Measurements from ENCODE around the gene MTUS2. TPM values are rescaled to one million over a fixed set of nuclear protein-coding genes. Genes with fewer than 3 reads are reported as not detected.

MTUS2 gene
- total RNA-seq, 1 donor from 2014 or later, result 0.67 TPM

GRCh38 chr13:29543230-29544215 is 723.4 kb downstream of the MTUS2 start:
- Histone ChIP-seq H4K20me1 (ENCODE audit: low read depth) (no peaks in the 10 kb centered on the region), H3K9ac (no peak overlapping the region), H3K27me3 (no peaks in the 10 kb centered on the region), H3K27ac (no peak overlapping the region), H3K9me3 (ENCODE audit: low read depth) (no peaks in the 10 kb centered on the region), H2AFZ (replicated peaks) (no peak overlapping the region), H3K36me3 (no peaks in the 10 kb centered on the region), H3K4me1 (peaks cover 12% of the 10 kb centered on the region), H3F3A (ENCODE audit: low read depth) (no peaks in the 10 kb centered on the region), H3K4me2 (no peak overlapping the region), H3K79me2 (ENCODE audit: low read depth) (peaks cover 42% of the 10 kb centered on the region), H3K4me3 (no peak overlapping the region)
- H3K4me1 Mint-ChIP-seq, result peaks cover 40% of the 10 kb centered on the region
- H3K36me3 Mint-ChIP-seq, result peaks cover 21% of the 10 kb centered on the region
- no peaks in the 10 kb centered on the region for H3K9me3 Mint-ChIP-seq
- DNase-seq (ENCODE audit: low spot score), result no peak
- H3K4me3 Mint-ChIP-seq, result no peak overlapping the region
- no peak overlapping the region for H3K27ac Mint-ChIP-seq
- H3K27me3 Mint-ChIP-seq (ENCODE audit: insufficient read depth, low read depth), result peaks cover 2% of the 10 kb centered on the region
- no peak for TF ChIP-seq CTCF (IDR thresholded peaks at IDR 0.05)
- no peak for TF ChIP-seq EZH2phosphoT487 (IDR thresholded peaks at IDR 0.05)
- no peak for TF ChIP-seq EZH2 (IDR thresholded peaks at IDR 0.05)

GRCh38 chr13:29545988-29546387 is 725.8 kb downstream of the MTUS2 start:
- Histone ChIP-seq H3K79me2 (ENCODE audit: low read depth) (peaks cover 45% of the 10 kb centered on the region), H4K20me1 (ENCODE audit: low read depth) (no peaks in the 10 kb centered on the region), H3K9me3 (ENCODE audit: low read depth) (no peaks in the 10 kb centered on the region), H3K9ac (no peak overlapping the region), H3F3A (ENCODE audit: low read depth) (no peaks in the 10 kb centered on the region), H2AFZ (replicated peaks) (no peak overlapping the region), H3K36me3 (no peaks in the 10 kb centered on the region), H3K4me2 (no peak overlapping the region), H3K4me1 (peaks cover 3% of the 10 kb centered on the region), H3K27me3 (no peaks in the 10 kb centered on the region), H3K27ac (peak overlapping the region; percentile 38), H3K4me3 (no peak overlapping the region)
- no peaks in the 10 kb centered on the region for H3K9me3 Mint-ChIP-seq
- peaks cover 36% of the 10 kb centered on the region for H3K4me1 Mint-ChIP-seq
- no peak overlapping the region for H3K4me3 Mint-ChIP-seq
- H3K27ac Mint-ChIP-seq, result no peak overlapping the region
- peaks cover 30% of the 10 kb centered on the region for H3K36me3 Mint-ChIP-seq
- no peak for DNase-seq (ENCODE audit: low spot score)
- TF ChIP-seq EZH2 (IDR thresholded peaks at IDR 0.05), result no peak
- no peak for TF ChIP-seq CTCF (IDR thresholded peaks at IDR 0.05)
- TF ChIP-seq EZH2phosphoT487 (IDR thresholded peaks at IDR 0.05), result no peak
- peaks cover 2% of the 10 kb centered on the region for H3K27me3 Mint-ChIP-seq (ENCODE audit: insufficient read depth, low read depth)

GRCh38 chr13:29546662-29547061 is 726.5 kb downstream of the MTUS2 start:
- no peaks in the 10 kb centered on the region for H3F3A ChIP-seq (ENCODE audit: low read depth)
- Mint-ChIP-seq H3K36me3 (peaks cover 29% of the 10 kb centered on the region), H3K27ac (no peak overlapping the region), H3K9me3 (no peaks in the 10 kb centered on the region), H3K4me1 (peaks cover 40% of the 10 kb centered on the region), H3K4me3 (no peak overlapping the region), H3K27me3 (ENCODE audit: insufficient read depth, low read depth) (peaks cover 2% of the 10 kb centered on the region)
- H3K79me2 ChIP-seq (ENCODE audit: low read depth), result peaks cover 40% of the 10 kb centered on the region
- no peak overlapping the region for H3K9ac ChIP-seq
- peak overlapping the region; percentile 38 for H3K27ac ChIP-seq
- no peak overlapping the region for H2AFZ ChIP-seq (replicated peaks)
- peaks cover 3% of the 10 kb centered on the region for H3K4me1 ChIP-seq
- H3K9me3 ChIP-seq (ENCODE audit: low read depth), result no peaks in the 10 kb centered on the region
- TF ChIP-seq CTCF (IDR thresholded peaks at IDR 0.05) (no peak), EZH2phosphoT487 (IDR thresholded peaks at IDR 0.05) (no peak), EZH2 (IDR thresholded peaks at IDR 0.05) (no peak)
- no peak overlapping the region for H3K4me2 ChIP-seq
- H3K27me3 ChIP-seq, result no peaks in the 10 kb centered on the region
- no peak overlapping the region for H3K4me3 ChIP-seq
- H4K20me1 ChIP-seq (ENCODE audit: low read depth), result no peaks in the 10 kb centered on the region
- no peak for DNase-seq (ENCODE audit: low spot score)
- H3K36me3 ChIP-seq, result no peaks in the 10 kb centered on the region

All from neural progenitor cell (in vitro differentiated cells).